HG03565 (cell line): ENCODE results near the gene SH2D2A.
"Not testable (repeated sequence)": the region's sequence is repeated elsewhere in the genome, so short reads cannot be mapped to it uniquely, and the experiment has no call there.

Experiments
- ATAC-seq: cut with Tn5 transposase; IDR thresholded peaks from one replicate; pipeline ENCODE4 v1.9.1; 2021; ENCODE audit warnings: mild to moderate bottlenecking, moderate library complexity; ENCODE audit not compliant: unreplicated experiment

SH2D2A gene

GRCh38 chr1:156775799-156776198 lies 40.8 kb downstream of the SH2D2A start:
- ATAC-seq = no peak

GRCh38 chr1:156773607-156774006 lies 43.0 kb downstream of the SH2D2A start:
- no peak for ATAC-seq

GRCh38 chr1:156772728-156773497 lies 43.7 kb downstream of the SH2D2A start:
- no peak for ATAC-seq

- ATAC-seq = no peak
Observed at GRCh38 chr1:156772222-156772621, 44.4 kb downstream of the SH2D2A start.

GRCh38 chr1:156768610-156769295 lies 47.9 kb downstream of the SH2D2A start:
- ATAC-seq = no peak

- ATAC-seq = peak; percentile 3
Observed at GRCh38 chr1:156767879-156768604, 48.6 kb downstream of the SH2D2A start.

GRCh38 chr1:156767101-156767878 lies 49.4 kb downstream of the SH2D2A start, which contains the start of gene PRCC:
PRCC (plus strand) TSS chr1:156767535; CDS start chr1:156767772, 237 bp downstream.
- ATAC-seq = peak; percentile 86

- peak; percentile 3 for ATAC-seq
Observed at GRCh38 chr1:156766298-156767100, 50.1 kb downstream of the SH2D2A start.

GRCh38 chr1:156765666-156766065 lies 51.0 kb downstream of the SH2D2A start:
- no peak for ATAC-seq

GRCh38 chr1:156765136-156765535 lies 51.5 kb downstream of the SH2D2A start:
- ATAC-seq = not testable (repeated sequence)

- no peak for ATAC-seq
Observed at GRCh38 chr1:156760796-156761104, 55.9 kb downstream of the SH2D2A start.

GRCh38 chr1:156760092-156760795 lies 56.4 kb downstream of the SH2D2A start:
- ATAC-seq = no peak

- not testable (repeated sequence) for ATAC-seq
Observed at GRCh38 chr1:156757572-156758253, 58.9 kb downstream of the SH2D2A start.

- ATAC-seq = no peak
Observed at GRCh38 chr1:156756355-156756754, 60.3 kb downstream of the SH2D2A start.
